GM12878 (cell line): ENCODE data around the gene C16orf95. TPM values are rescaled to one million over a fixed set of nuclear protein-coding genes. Genes with fewer than 3 reads are reported as not detected.

Experiments used
- ATAC-seq: fragments of 200-7000 bp; cut with Tn5 transposase; 3 replicates; pipeline ENCODE4 v1.9.1; 2020; ENCODE audit warnings: mild to moderate bottlenecking, moderate library complexity
- BruUV-seq: library from RNA; stranded (reverse); fragments of 400-500 nt; replicated peaks from 2 replicates; lab custom pipeline; 2021; lab: Mats Ljungman, UMichigan
- CTCF ChIA-PET: fragments of 300-600 bp; sonication (Branson Sonifier 250); formaldehyde crosslinking; extraction: SDS; loops from one replicate; lab custom pipeline; 2021; ENCODE audit warnings: inconsistent platforms; lab: Yijun Ruan, JAX
- POLR2A ChIA-PET: fragments of 350-600 bp; formaldehyde crosslinking; extraction: SDS; loops from one replicate; lab custom pipeline; 2021; ENCODE audit warnings: inconsistent platforms; lab: Charles Lee
- RAD21 ChIA-PET: fragments of 300-600 bp; sonication (Branson Sonifier 250); formaldehyde crosslinking; loops from one replicate; lab custom pipeline; 2023; ENCODE audit warnings: antibody characterized with exemption; ENCODE audit not compliant: unreplicated experiment; lab: Charles Lee
- SMC1A ChIA-PET: fragments of 300-600 bp; sonication (Branson Sonifier 250); formaldehyde crosslinking; loops from one replicate; lab custom pipeline; 2023; ENCODE audit not compliant: unreplicated experiment, uncharacterized antibody; lab: Charles Lee
- DNase-seq: peaks from one replicate; pipeline ENCODE4 v3.0.0-alpha.2; 2011; ENCODE audit warnings: low read depth, low spot score
- FAIRE-seq: peaks from 3 replicates; lab custom pipeline; 2011; peaks lifted over from hg19 to GRCh38; lab: Jason Lieb, UNC
- H2AFZ ChIP-seq: 2 replicates; pipeline ENCODE4 v1.6.0; 2011; ENCODE audit warnings: low read depth, low read length, control low read depth; ENCODE audit not compliant: control insufficient read depth
- H3K27ac ChIP-seq: 2 replicates; pipeline ENCODE4 v1.5.1; 2011; ENCODE audit warnings: control low read depth; ENCODE audit not compliant: control insufficient read depth, insufficient read depth
- H3K27me3 ChIP-seq, 2 experiments: replicated peaks in 1 of 2; 2 replicates each; pipeline versions ENCODE4 v1.6.0 to v1.6.1; 2011; ENCODE audit warnings: low read length in 1 of 2; ENCODE audit not compliant: control insufficient read depth in 2 of 2, insufficient read depth in 2 of 2
- H3K36me3 ChIP-seq, 2 experiments: 2 replicates each; pipeline ENCODE4 v1.5.1; 2011; ENCODE audit warnings: low read length in 1 of 2; ENCODE audit not compliant: control insufficient read depth in 2 of 2, insufficient read depth in 2 of 2
- H3K4me1 ChIP-seq: 2 replicates; pipeline ENCODE4 v1.6.1; 2011; ENCODE audit warnings: mild to moderate bottlenecking, low read length, moderate library complexity, mixed read lengths; ENCODE audit not compliant: control insufficient read depth, insufficient read depth
- H3K4me2 ChIP-seq: 2 replicates; pipeline ENCODE4 v1.6.0; 2011; ENCODE audit warnings: control low read depth; ENCODE audit not compliant: control insufficient read depth, insufficient read depth
- H3K4me3 ChIP-seq: fragments of 200-600 bp; sonication (generic); 2 replicates; pipeline ENCODE4 v1.5.1; 2016
- H3K79me2 ChIP-seq: 2 replicates; pipeline ENCODE4 v1.6.0; 2011; ENCODE audit warnings: low read length; ENCODE audit not compliant: control insufficient read depth, insufficient read depth
- H3K9ac ChIP-seq: 2 replicates; pipeline ENCODE4 v1.8.0; 2011; ENCODE audit warnings: low read length, control low read depth, mixed read lengths; ENCODE audit not compliant: control insufficient read depth, insufficient read depth
- H3K9me3 ChIP-seq: replicated peaks from 3 replicates; pipeline ENCODE4 v1.5.1; 2011; ENCODE audit warnings: mild to moderate bottlenecking, low read length; ENCODE audit not compliant: control insufficient read depth, insufficient read depth
- H4K20me1 ChIP-seq: 2 replicates; pipeline ENCODE4 v1.6.0; 2011; ENCODE audit not compliant: control insufficient read depth, insufficient read depth
- BHLHE40 ChIP-seq, 2 experiments: fragments of 450-650 bp in 1 of 2; IDR thresholded peaks; 2 replicates each; pipeline ENCODE4 v1.6.1; 2011 to 2017; ENCODE audit warnings: low read depth in 2 of 2, borderline replicate concordance in 1 of 2, improper control_type of control experiment in 1 of 2, low read length in 1 of 2, mild to moderate bottlenecking in 1 of 2
- CHD1 ChIP-seq: IDR thresholded peaks from 2 replicates; pipeline ENCODE4 v1.6.1; 2012; ENCODE audit warnings: low read depth, low read length, improper control_type of control experiment
- EP300 ChIP-seq, 2 experiments: fragments of 150-350 bp in 1 of 2; IDR thresholded peaks; 2 replicates each; pipeline ENCODE4 v1.6.1; 2011 to 2012; ENCODE audit warnings: low read depth in 2 of 2, low read length in 2 of 2, borderline replicate concordance in 1 of 2, improper control_type of control experiment in 1 of 2, inconsistent platforms in 1 of 2; ENCODE audit not compliant: control insufficient read depth in 1 of 2
- EZH2 ChIP-seq: IDR thresholded peaks from 2 replicates; pipeline ENCODE4 v1.6.1; 2012; ENCODE audit warnings: low read depth, mild to moderate bottlenecking, control low read depth, inconsistent platforms, low read length, borderline replicate concordance; ENCODE audit not compliant: control insufficient read depth
- MXI1 ChIP-seq: fragments of 150-350 bp; IDR thresholded peaks from 2 replicates; pipeline ENCODE4 v1.6.1; 2011; ENCODE audit warnings: low read depth, mild to moderate bottlenecking, inconsistent platforms, low read length, improper control_type of control experiment
- MYB ChIP-seq: fragments of 150-350 bp; IDR thresholded peaks from 2 replicates; pipeline ENCODE4 v1.6.1; 2014; ENCODE audit warnings: mild to moderate bottlenecking, low read depth, low read length, borderline replicate concordance
- MYC ChIP-seq: IDR thresholded peaks from 2 replicates; pipeline ENCODE4 v1.6.1; 2011; ENCODE audit warnings: mild to moderate bottlenecking, low read length, moderate library complexity, inconsistent platforms; ENCODE audit not compliant: insufficient read depth, insufficient replicate concordance, insufficient read length, severe bottlenecking
- NR2C2 ChIP-seq: IDR thresholded peaks from 2 replicates; pipeline ENCODE4 v1.6.1; 2011; ENCODE audit warnings: borderline replicate concordance, low read depth; ENCODE audit not compliant: control insufficient read depth, insufficient read length
- NR2F1 ChIP-seq: fragments of 450-650 bp; conservative IDR thresholded peaks from 2 replicates; pipeline ENCODE4 v1.6.1; 2017; ENCODE audit warnings: mild to moderate bottlenecking
- POLR2AphosphoS5 ChIP-seq: IDR thresholded peaks from 2 replicates; pipeline ENCODE4 v1.6.1; 2011; ENCODE audit warnings: mild to moderate bottlenecking, low read length, inconsistent platforms
- RAD21 ChIP-seq: IDR thresholded peaks from 2 replicates; pipeline ENCODE4 v1.6.1; 2011; ENCODE audit warnings: mild to moderate bottlenecking, low read depth, low read length, moderate library complexity; ENCODE audit not compliant: insufficient read depth
- RAD51 ChIP-seq: fragments of 450-650 bp; IDR thresholded peaks from 2 replicates; pipeline ENCODE4 v1.6.1; 2016; ENCODE audit warnings: moderate library complexity, mild to moderate bottlenecking, inconsistent platforms
- RCOR1 ChIP-seq: conservative IDR thresholded peaks from 2 replicates; pipeline ENCODE4 v1.6.1; 2012; ENCODE audit warnings: low read depth, low read length, improper control_type of control experiment
- TCF12 ChIP-seq: IDR thresholded peaks from 2 replicates; pipeline ENCODE4 v1.6.1; 2011; ENCODE audit warnings: low read depth, mild to moderate bottlenecking, low read length
- WRNIP1 ChIP-seq: IDR thresholded peaks from 2 replicates; pipeline ENCODE4 v1.6.1; 2011; ENCODE audit warnings: low read depth, low read length, improper control_type of control experiment, borderline replicate concordance
- ZNF217 ChIP-seq: fragments of 450-650 bp; IDR thresholded peaks from 2 replicates; pipeline ENCODE4 v1.6.1; 2017; ENCODE audit warnings: antibody characterized with exemption, mild to moderate bottlenecking
- ZNF274 ChIP-seq: IDR thresholded peaks from one replicate; pipeline ENCODE4 v1.8.0; 2011; ENCODE audit not compliant: insufficient read length, insufficient read depth
- WGBS: methylation state at CpG from one replicate; pipeline ENCODE4 v1.1.6; 2016; ENCODE audit warnings: low lambda C conversion rate; ENCODE audit not compliant: insufficient replicate concordance, insufficient coverage; ENCODE audit errors: missing lambda C conversion rate; 5-methylcytosine and 5-hydroxymethylcytosine counted together
- in situ Hi-C: fragments of 300-500 bp; cut with MboI; formaldehyde crosslinking; loops from 9 replicates; pipeline ENCODE4 v1.14.3; 2018; ENCODE audit warnings: mixed read lengths
- intact Hi-C: fragments of 100-400 bp; cut with micrococcal nuclease; formaldehyde crosslinking; loops from one replicate; pipeline ENCODE4 v1.14.2; 2022; ENCODE audit not compliant: unreplicated experiment
- polyA plus RNA-seq, 11 experiments: library from polyadenylated mRNA; depleted of rRNA in 4 of 11; unstranded in 6 of 11; stranded (reverse) in 5 of 11; fragments of >200 nt; fragmentation: Nextera tagmentation in 4 of 11; fragmentation: Illumina TruSeq in 1 of 11; extraction: Ambion mirVana in 4 of 11; extraction: Trizol in 1 of 11; gene quantifications; 1 replicate in 1 of 11; 2 replicates in 10 of 11; pipeline versions ENCODE4 v1.2.1 to v1.2.3, GENCODE V29; 2011 to 2016; ENCODE audit warnings: inconsistent platforms in 2 of 11, missing spikeins in 2 of 11, low read depth in 1 of 11
- total RNA-seq, 4 experiments: library from RNA; depleted of rRNA in 3 of 4; stranded (reverse); fragments of >200 nt in 3 of 4; fragmentation: Illumina TruSeq in 1 of 4; extraction: Trizol in 1 of 4; gene quantifications; 2 replicates each; pipeline versions ENCODE4 v1.2.1 to v1.2.3, GENCODE V29; 2013 to 2021
- TF ChIP-seq, protein P1 (sequence below): fragments of 450-650 bp; IDR thresholded peaks from 2 replicates; pipeline ENCODE4 v1.6.1; 2016; ENCODE audit warnings: mild to moderate bottlenecking
- TF ChIP-seq, protein P2 (sequence below): fragments of 450-650 bp; IDR thresholded peaks from 2 replicates; pipeline ENCODE4 v1.6.1; 2017; ENCODE audit warnings: antibody characterized with exemption, mild to moderate bottlenecking, moderate library complexity
- TF ChIP-seq, protein P3 (sequence below): IDR thresholded peaks from 2 replicates; pipeline ENCODE4 v1.6.1; 2012; ENCODE audit warnings: low read depth, low read length, improper control_type of control experiment

Gene C16orf95
- total and polyA plus RNA-seq, 10 of the 15 experiments (the other 5 are each of a cell fraction or from before 2014, with no cell fraction given), result 0.90 to 22.7 (median 6.0) TPM

- H3K9me3 ChIP-seq, result no peaks in the 10 kb centered on the region
Measured at GRCh38 chr16:87337262-87337771, 20.1 kb upstream of the C16orf95 start.

More at GRCh38 chr16:87337262-87337771, 20.1 kb upstream of the C16orf95 start:
- ChIA-PET RAD21 (no interaction called here), SMC1A (no interaction called here), POLR2A (no interaction called here), CTCF (no interaction called here)
- no peak for ATAC-seq
- in situ Hi-C loops, result no loop called here
- FAIRE-seq, result no peak
- H3K27me3 ChIP-seq, result no peaks in the 10 kb centered on the region
- no peak overlapping the region for H3K9ac ChIP-seq
- H4K20me1 ChIP-seq, result no peaks in the 10 kb centered on the region
- H3K4me3 ChIP-seq, result no peak overlapping the region
- no peak overlapping the region for H3K4me2 ChIP-seq
- H3K4me1 ChIP-seq, result peaks cover 4% of the 10 kb centered on the region; the same call in 1 of the 2 replicates
- WGBS, result 82% methylated on average over 16 of the region's 16 CpGs
- BruUV-seq, result no TSS peak
- H3K79me2 ChIP-seq, result no peaks in the 10 kb centered on the region
- H3K27ac ChIP-seq, result no peak overlapping the region
- no peak overlapping the region for H2AFZ ChIP-seq
- intact Hi-C loops, result no loop called here
- H3K36me3 ChIP-seq, result peaks cover 0 to 21% of the 10 kb centered on the region in 2 experiments; a peak in 3 of 4 replicates
- TF ChIP-seq MXI1 (no peak), TCF12 (no peak), WRNIP1 (no peak), CHD1 (no peak), MYC (no peak), BHLHE40 (IDR thresholded peaks at IDR 0.05; ENCODE audit: borderline replicate concordance in 1 of 2, low read depth in 2 of 2, low read length in 1 of 2) (no peak), RAD51 (no peak), RCOR1 (no peak), MYB (no peak), RAD21 (no peak), POLR2AphosphoS5 (no peak), EZH2 (no peak), EP300 (IDR thresholded peaks at IDR 0.05; ENCODE audit: borderline replicate concordance in 1 of 2, control insufficient read depth in 1 of 2, low read depth in 2 of 2, low read length in 2 of 2) (no peak), NR2F1 (no peak), ZNF217 (no peak), ZNF274 (no peak), NR2C2 (no peak)
- TF ChIP-seq, protein P1, sequence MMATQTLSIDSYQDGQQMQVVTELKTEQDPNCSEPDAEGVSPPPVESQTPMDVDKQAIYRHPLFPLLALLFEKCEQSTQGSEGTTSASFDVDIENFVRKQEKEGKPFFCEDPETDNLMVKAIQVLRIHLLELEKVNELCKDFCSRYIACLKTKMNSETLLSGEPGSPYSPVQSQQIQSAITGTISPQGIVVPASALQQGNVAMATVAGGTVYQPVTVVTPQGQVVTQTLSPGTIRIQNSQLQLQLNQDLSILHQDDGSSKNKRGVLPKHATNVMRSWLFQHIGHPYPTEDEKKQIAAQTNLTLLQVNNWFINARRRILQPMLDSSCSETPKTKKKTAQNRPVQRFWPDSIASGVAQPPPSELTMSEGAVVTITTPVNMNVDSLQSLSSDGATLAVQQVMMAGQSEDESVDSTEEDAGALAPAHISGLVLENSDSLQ, result no peak
- TF ChIP-seq, protein P2, sequence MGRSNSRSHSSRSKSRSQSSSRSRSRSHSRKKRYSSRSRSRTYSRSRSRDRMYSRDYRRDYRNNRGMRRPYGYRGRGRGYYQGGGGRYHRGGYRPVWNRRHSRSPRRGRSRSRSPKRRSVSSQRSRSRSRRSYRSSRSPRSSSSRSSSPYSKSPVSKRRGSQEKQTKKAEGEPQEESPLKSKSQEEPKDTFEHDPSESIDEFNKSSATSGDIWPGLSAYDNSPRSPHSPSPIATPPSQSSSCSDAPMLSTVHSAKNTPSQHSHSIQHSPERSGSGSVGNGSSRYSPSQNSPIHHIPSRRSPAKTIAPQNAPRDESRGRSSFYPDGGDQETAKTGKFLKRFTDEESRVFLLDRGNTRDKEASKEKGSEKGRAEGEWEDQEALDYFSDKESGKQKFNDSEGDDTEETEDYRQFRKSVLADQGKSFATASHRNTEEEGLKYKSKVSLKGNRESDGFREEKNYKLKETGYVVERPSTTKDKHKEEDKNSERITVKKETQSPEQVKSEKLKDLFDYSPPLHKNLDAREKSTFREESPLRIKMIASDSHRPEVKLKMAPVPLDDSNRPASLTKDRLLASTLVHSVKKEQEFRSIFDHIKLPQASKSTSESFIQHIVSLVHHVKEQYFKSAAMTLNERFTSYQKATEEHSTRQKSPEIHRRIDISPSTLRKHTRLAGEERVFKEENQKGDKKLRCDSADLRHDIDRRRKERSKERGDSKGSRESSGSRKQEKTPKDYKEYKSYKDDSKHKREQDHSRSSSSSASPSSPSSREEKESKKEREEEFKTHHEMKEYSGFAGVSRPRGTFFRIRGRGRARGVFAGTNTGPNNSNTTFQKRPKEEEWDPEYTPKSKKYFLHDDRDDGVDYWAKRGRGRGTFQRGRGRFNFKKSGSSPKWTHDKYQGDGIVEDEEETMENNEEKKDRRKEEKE, result no peak
- TF ChIP-seq, protein P3, sequence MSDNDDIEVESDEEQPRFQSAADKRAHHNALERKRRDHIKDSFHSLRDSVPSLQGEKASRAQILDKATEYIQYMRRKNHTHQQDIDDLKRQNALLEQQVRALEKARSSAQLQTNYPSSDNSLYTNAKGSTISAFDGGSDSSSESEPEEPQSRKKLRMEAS, result no peak
- no peak for DNase-seq
